ENCODE results near the gene AP2A1. TPM values are rescaled to one million over a fixed set of nuclear protein-coding genes. Genes with fewer than 3 reads are reported as not detected.

The AP2A1 gene
- total and polyA plus RNA-seq, 9 of the 15 experiments (the other 6 are each of a cell fraction or from before 2014, with no cell fraction given): 0.55 to 150 (median 31.9) TPM

DNA sequence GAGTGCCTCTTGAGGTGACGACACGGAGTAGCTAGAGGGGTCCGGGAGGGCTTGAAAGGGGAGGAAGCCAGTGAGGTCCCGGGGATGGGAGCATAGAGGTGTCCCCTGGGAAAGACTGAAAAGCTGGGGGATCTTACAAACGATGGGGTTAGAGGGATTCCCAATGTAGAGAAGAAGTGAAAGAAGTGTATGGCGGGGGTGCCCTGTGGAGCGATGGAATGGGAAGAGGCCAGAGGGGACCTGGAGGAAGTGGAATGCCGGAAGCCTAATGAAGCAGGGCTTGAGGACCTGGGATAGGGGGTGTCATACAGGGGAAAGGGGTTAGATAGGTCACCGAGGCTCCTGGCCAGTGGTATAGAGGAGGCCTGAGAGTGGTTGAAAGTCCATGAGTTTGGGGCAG, 580 bp downstream of the AP2A1 start:
- peaks cover 33 to 51% of the 10 kb centered on the region in 2 experiments for H3K4me1 ChIP-seq (replicated peaks in 1 of 2; ENCODE audit: control insufficient read depth in 2 of 2, insufficient read depth in 2 of 2, low read length in 2 of 2)
- H3K79me2 ChIP-seq (ENCODE audit: control insufficient read depth, insufficient read depth, low read length): peaks cover 52% of the 10 kb centered on the region
- WGBS (ENCODE audit: insufficient coverage, low coverage, missing lambda C conversion rate): under 1% methylated on average over 9 of the region's 9 CpGs
- no TSS peak for BruUV-seq (replicated peaks)
- POLR2A ChIA-PET: interaction anchor here (0.7 to 1.6 kb wide), 3 partner anchors 9 to 90 kb away, joined by 3 to 6 read pairs (median 4); no protein-coding TSS in a partner anchor
- peak overlapping the region; percentile 98 for H3K4me3 ChIP-seq
- H2AFZ ChIP-seq (ENCODE audit: low read depth, low read length): no peak overlapping the region
- intact Hi-C loops (cut with micrococcal nuclease) (loop anchor here (5.0 kb wide), 3 partner anchors 40 to 100 kb away; partner anchors contain the start of genes PNKP and PRMT1), in situ Hi-C loops (cut with MboI) (no loop called here)
- no peaks in the 10 kb centered on the region for H3K9me3 ChIP-seq (replicated peaks; ENCODE audit: control insufficient read depth, insufficient read depth, low read depth, low read length)
- H3K27me3 ChIP-seq (ENCODE audit: control insufficient read depth in 2 of 2, insufficient read depth in 2 of 2, low read length in 2 of 2): no peaks in the 10 kb centered on the region
- peak overlapping the region; percentile 84 for H3K27ac ChIP-seq (ENCODE audit: extremely low read depth, low read depth, low read length)
- peak overlapping the region; percentile 90 to 95 for H3K9ac ChIP-seq (ENCODE audit: insufficient read depth in 1 of 2, low read depth in 2 of 2, low read length in 2 of 2)
- peaks cover 31% of the 10 kb centered on the region for H3K36me3 ChIP-seq (ENCODE audit: control insufficient read depth, insufficient read depth, low read length)
- ATAC-seq (no peak), FAIRE-seq (no peak), DNase-seq (ENCODE audit: extremely low read depth in 1 of 4, low spot score in 3 of 4) (no peak)
- H3K9me1 ChIP-seq (ENCODE audit: control insufficient read depth, insufficient read depth, low read length): no peaks in the 10 kb centered on the region
- CTCF ChIA-PET (ENCODE audit: low intra/inter-chr PET ratio): no interaction called here
- no peaks in the 10 kb centered on the region for H4K20me1 ChIP-seq (replicated peaks; ENCODE audit: control insufficient read depth, insufficient read depth, low read length)
- peak overlapping the region; percentile 93 for H3K4me2 ChIP-seq (ENCODE audit: insufficient read depth, low read length)
- TF ChIP-seq, protein P1, sequence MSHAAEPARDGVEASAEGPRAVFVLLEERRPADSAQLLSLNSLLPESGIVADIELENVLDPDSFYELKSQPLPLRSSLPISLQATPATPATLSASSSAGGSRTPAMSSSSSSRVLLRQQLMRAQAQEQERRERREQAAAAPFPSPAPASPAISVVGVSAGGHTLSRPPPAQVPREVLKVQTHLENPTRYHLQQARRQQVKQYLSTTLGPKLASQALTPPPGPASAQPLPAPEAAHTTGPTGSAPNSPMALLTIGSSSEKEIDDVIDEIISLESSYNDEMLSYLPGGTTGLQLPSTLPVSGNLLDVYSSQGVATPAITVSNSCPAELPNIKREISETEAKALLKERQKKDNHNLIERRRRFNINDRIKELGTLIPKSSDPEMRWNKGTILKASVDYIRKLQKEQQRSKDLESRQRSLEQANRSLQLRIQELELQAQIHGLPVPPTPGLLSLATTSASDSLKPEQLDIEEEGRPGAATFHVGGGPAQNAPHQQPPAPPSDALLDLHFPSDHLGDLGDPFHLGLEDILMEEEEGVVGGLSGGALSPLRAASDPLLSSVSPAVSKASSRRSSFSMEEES (CRISPR knock-in tag; IDR thresholded peaks at IDR 0.05): no peak
- TF ChIP-seq MYC (IDR thresholded peaks at IDR 0.05; ENCODE audit: low read depth, low read length) (peak; percentile 30; the same call in 1 of the 2 replicates), MYC (CRISPR knock-in tag; IDR thresholded peaks at IDR 0.05; ENCODE audit: borderline replicate concordance, low read depth) (no peak)
- TF ChIP-seq, protein P2, sequence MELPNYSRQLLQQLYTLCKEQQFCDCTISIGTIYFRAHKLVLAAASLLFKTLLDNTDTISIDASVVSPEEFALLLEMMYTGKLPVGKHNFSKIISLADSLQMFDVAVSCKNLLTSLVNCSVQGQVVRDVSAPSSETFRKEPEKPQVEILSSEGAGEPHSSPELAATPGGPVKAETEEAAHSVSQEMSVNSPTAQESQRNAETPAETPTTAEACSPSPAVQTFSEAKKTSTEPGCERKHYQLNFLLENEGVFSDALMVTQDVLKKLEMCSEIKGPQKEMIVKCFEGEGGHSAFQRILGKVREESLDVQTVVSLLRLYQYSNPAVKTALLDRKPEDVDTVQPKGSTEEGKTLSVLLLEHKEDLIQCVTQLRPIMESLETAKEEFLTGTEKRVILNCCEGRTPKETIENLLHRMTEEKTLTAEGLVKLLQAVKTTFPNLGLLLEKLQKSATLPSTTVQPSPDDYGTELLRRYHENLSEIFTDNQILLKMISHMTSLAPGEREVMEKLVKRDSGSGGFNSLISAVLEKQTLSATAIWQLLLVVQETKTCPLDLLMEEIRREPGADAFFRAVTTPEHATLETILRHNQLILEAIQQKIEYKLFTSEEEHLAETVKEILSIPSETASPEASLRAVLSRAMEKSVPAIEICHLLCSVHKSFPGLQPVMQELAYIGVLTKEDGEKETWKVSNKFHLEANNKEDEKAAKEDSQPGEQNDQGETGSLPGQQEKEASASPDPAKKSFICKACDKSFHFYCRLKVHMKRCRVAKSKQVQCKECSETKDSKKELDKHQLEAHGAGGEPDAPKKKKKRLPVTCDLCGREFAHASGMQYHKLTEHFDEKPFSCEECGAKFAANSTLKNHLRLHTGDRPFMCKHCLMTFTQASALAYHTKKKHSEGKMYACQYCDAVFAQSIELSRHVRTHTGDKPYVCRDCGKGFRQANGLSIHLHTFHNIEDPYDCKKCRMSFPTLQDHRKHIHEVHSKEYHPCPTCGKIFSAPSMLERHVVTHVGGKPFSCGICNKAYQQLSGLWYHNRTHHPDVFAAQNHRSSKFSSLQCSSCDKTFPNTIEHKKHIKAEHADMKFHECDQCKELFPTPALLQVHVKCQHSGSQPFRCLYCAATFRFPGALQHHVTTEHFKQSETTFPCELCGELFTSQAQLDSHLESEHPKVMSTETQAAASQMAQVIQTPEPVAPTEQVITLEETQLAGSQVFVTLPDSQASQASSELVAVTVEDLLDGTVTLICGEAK (IDR thresholded peaks at IDR 0.05): peak; percentile 49; the same call in 1 of the 2 replicates
- TF ChIP-seq, protein P2 (CRISPR knock-in tag; IDR thresholded peaks at IDR 0.05): no peak
